Measurements from ENCODE around the gene PLBD1. TPM values are rescaled to one million over a fixed set of nuclear protein-coding genes. Genes with fewer than 3 reads are reported as not detected.

The PLBD1 gene
- total RNA-seq = 1.1 and 5.4 TPM in 2 replicates

DNA sequence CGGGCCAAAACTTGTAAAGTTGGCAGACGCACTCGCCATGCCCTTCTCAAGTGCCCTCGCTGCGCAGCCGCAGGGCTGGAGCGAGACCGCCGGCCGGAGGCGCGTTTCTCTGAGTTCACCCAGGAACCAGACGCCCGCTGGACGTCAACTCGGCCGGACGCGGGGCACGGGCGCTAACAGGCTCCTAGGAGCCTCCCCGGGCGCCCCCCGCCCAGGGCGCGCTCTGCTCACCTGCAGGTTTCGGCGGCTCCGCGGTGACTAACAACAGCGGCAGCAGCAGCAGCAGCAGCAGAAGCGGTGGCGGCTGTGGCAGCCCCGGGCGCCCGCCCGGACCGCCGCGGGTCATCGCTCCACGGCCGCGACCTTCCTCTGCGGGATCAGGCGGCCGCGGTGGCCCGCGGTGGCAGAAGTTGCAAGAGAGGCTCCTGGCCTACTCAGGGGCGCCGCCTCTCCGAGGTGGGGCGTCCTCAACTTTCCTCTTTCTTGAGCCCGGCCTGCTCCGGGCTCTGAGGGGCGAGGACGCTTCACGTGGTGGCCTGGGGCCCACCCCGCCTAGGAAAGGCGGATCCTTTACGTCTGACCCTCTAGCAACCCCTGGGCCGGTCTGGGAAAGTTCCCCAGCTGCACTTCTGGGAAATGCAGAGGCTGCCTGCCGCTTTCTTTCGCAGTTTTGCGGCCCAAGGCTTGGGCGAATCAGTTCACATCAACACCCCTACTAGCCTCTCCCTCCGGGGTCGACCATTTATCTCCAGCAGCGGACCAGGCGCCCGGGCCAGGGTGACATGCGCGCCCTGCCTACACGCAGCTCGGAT lies at the start of gene PLBD1:
Gene PLBD1, minus strand, starts transcription at position 533 of the 812 bp plus-strand sequence. Its CDS starts 187 bp downstream, at position 346.
- no peak for FAIRE-seq
- TF ChIP-seq CTCF (IDR thresholded peaks at IDR 0.05; ENCODE audit: insufficient read depth, low read length, severe bottlenecking) = no peak
- DNase-seq (ENCODE audit: low read depth) = peak; percentile 11

DNA sequence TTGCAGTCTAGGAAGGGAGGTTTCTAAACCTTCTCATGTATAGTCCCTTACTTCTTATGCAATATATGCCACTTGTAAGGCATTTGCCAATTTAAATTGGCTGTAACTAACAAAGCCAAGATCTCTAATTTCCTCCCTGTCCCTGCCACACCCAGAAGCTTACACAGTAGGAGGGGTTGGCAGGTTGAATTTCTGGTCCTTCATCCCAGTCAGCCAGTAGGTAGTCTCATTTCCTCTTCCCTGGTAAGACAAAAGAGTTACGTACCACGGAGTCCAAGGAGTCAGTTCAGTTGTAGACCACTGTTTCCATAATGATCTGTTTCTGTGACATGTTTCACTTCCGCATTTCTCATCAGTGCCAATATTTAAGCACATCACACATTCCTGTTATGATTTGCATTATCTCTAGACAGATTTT lies 47.0 kb upstream of the PLBD1 start:
- FAIRE-seq = peak; percentile 75
- Histone ChIP-seq H3K4me3 (ENCODE audit: low read depth, low read length) (no peak overlapping the region), H3K27me3 (ENCODE audit: control insufficient read depth, insufficient read depth, low read length) (no peaks in the 10 kb centered on the region), H3K36me3 (ENCODE audit: control insufficient read depth, insufficient read depth, low read length) (no peaks in the 10 kb centered on the region)
- peak; percentile 66 for DNase-seq (ENCODE audit: low read depth)
- no peak for TF ChIP-seq CTCF (IDR thresholded peaks at IDR 0.05; ENCODE audit: insufficient read depth, low read length, severe bottlenecking)

More for the DNA sequence above, at the start of gene PLBD1:
- Histone ChIP-seq H3K27me3 (ENCODE audit: control insufficient read depth, insufficient read depth, low read length) (peaks cover 2% of the 10 kb centered on the region), H3K36me3 (ENCODE audit: control insufficient read depth, insufficient read depth, low read length) (no peaks in the 10 kb centered on the region), H3K4me3 (ENCODE audit: low read depth, low read length) (peak within 1 kb of the TSS; percentile 39)

- DNase-seq (ENCODE audit: low read depth) (peak; percentile 60), FAIRE-seq (peak; percentile 47)
- H3K4me3 ChIP-seq (ENCODE audit: low read depth, low read length) = no peak overlapping the region
- TF ChIP-seq CTCF (IDR thresholded peaks at IDR 0.05; ENCODE audit: insufficient read depth, low read length, severe bottlenecking) = no peak
- no peaks in the 10 kb centered on the region for H3K27me3 ChIP-seq (ENCODE audit: control insufficient read depth, insufficient read depth, low read length)
- H3K36me3 ChIP-seq (ENCODE audit: control insufficient read depth, insufficient read depth, low read length) = no peaks in the 10 kb centered on the region
These were observed 46.0 kb upstream of the PLBD1 start for GRCh38 chr12:14613718-14614117.

GRCh38 chr12:14612898-14613445 lies 45.3 kb upstream of the PLBD1 start:
- FAIRE-seq (no peak), DNase-seq (ENCODE audit: low read depth) (no peak)
- Histone ChIP-seq H3K27me3 (ENCODE audit: control insufficient read depth, insufficient read depth, low read length) (no peaks in the 10 kb centered on the region), H3K36me3 (ENCODE audit: control insufficient read depth, insufficient read depth, low read length) (no peaks in the 10 kb centered on the region), H3K4me3 (ENCODE audit: low read depth, low read length) (no peak overlapping the region)
- no peak for TF ChIP-seq CTCF (IDR thresholded peaks at IDR 0.05; ENCODE audit: insufficient read depth, low read length, severe bottlenecking)

DNA sequence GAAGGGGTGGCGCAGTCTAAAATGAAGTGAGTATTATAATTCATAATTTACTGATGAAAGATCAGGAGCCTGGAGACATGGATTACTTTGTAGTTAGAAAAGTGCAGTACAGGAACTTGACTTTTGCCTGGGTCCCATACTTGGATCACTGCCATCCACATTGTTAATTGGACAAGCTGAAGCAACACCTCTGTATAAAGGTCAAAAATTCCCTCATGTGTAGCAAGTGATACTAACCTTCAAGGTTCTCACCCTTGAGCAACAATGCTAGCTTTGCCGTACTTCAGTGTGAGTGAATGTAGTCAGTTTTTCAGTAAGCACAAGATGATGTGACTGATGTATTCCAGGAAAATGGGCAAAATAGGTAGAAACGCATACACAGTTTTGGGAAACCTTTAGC lies 44.6 kb upstream of the PLBD1 start:
- H3K36me3 ChIP-seq (ENCODE audit: control insufficient read depth, insufficient read depth, low read length) = no peaks in the 10 kb centered on the region
- no peaks in the 10 kb centered on the region for H3K27me3 ChIP-seq (ENCODE audit: control insufficient read depth, insufficient read depth, low read length)
- DNase-seq (ENCODE audit: low read depth) (no peak), FAIRE-seq (no peak)
- TF ChIP-seq CTCF (IDR thresholded peaks at IDR 0.05; ENCODE audit: insufficient read depth, low read length, severe bottlenecking) = no peak
- no peak overlapping the region for H3K4me3 ChIP-seq (ENCODE audit: low read depth, low read length)
